ENCODE results near the gene TBC1D17.

The TBC1D17 gene

GRCh38 chr19:49877879-49878743 is 609 bp downstream of the TBC1D17 start:
- DNase-seq (ENCODE audit: low spot score) = peak; percentile 98

- DNase-seq (ENCODE audit: low spot score) = no peak
Observed at GRCh38 chr19:49878744-49879070, 1.2 kb downstream of the TBC1D17 start.

- no peak for DNase-seq (ENCODE audit: low spot score)
Observed at GRCh38 chr19:49879243-49879963, 1.9 kb downstream of the TBC1D17 start.

- DNase-seq (ENCODE audit: low spot score) = no peak
Observed at GRCh38 chr19:49880162-49880869, 2.8 kb downstream of the TBC1D17 start.

- no peak for DNase-seq (ENCODE audit: low spot score)
Observed at GRCh38 chr19:49881186-49881585, 3.7 kb downstream of the TBC1D17 start.

GRCh38 chr19:49881672-49882394 is 4.3 kb downstream of the TBC1D17 start:
- DNase-seq (ENCODE audit: low spot score) = no peak

- no peak for DNase-seq (ENCODE audit: low spot score)
Observed at GRCh38 chr19:49882643-49883042, 5.1 kb downstream of the TBC1D17 start.

- no peak for DNase-seq (ENCODE audit: low spot score)
Observed at GRCh38 chr19:49883094-49883493, 5.6 kb downstream of the TBC1D17 start.

GRCh38 chr19:49884109-49884508 is 6.6 kb downstream of the TBC1D17 start:
- no peak for DNase-seq (ENCODE audit: low spot score)

- DNase-seq (ENCODE audit: low spot score) = no peak
Observed at GRCh38 chr19:49884760-49885159, 7.3 kb downstream of the TBC1D17 start.

- DNase-seq (ENCODE audit: low spot score) = no peak
Observed at GRCh38 chr19:49887037-49887664, 9.6 kb downstream of the TBC1D17 start.

- DNase-seq (ENCODE audit: low spot score) = no peak
Observed at GRCh38 chr19:49887665-49888509, 10.4 kb downstream of the TBC1D17 start.

- no peak for DNase-seq (ENCODE audit: low spot score)
Observed at GRCh38 chr19:49888510-49888824, 11.0 kb downstream of the TBC1D17 start.

- DNase-seq (ENCODE audit: low spot score) = no peak
Observed at GRCh38 chr19:49889038-49889686, 11.7 kb downstream of the TBC1D17 start.

- peak; percentile 50 for DNase-seq (ENCODE audit: low spot score)
Observed at GRCh38 chr19:49889687-49890348, 12.3 kb downstream of the TBC1D17 start.

GRCh38 chr19:49890349-49891311 is 13.1 kb downstream of the TBC1D17 start:
- DNase-seq (ENCODE audit: low spot score) = no peak

- no peak for DNase-seq (ENCODE audit: low spot score)
Observed at GRCh38 chr19:49891393-49891792, 13.9 kb downstream of the TBC1D17 start.

GRCh38 chr19:49892716-49893115 is 15.2 kb downstream of the TBC1D17 start:
- no peak for DNase-seq (ENCODE audit: low spot score)

All from AG08395 (cell line).